Measurements from ENCODE around the gene TIRAP. TPM values are rescaled to one million over a fixed set of nuclear protein-coding genes. Genes with fewer than 3 reads are reported as not detected.
A peak's percentile ranks its signal among the peaks of the same experiment; 100 is the strongest.

The TIRAP gene, protein sequence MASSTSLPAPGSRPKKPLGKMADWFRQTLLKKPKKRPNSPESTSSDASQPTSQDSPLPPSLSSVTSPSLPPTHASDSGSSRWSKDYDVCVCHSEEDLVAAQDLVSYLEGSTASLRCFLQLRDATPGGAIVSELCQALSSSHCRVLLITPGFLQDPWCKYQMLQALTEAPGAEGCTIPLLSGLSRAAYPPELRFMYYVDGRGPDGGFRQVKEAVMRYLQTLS
- total RNA-seq (2022) (11.9 and 14.0 TPM in 2 replicates), Bru-seq, nascent RNA (percentile 68 among the genes with signal in this experiment), BruChase-seq, experiment 1, labeled RNA remaining after a 6-hour chase (percentile 70 among the genes with signal in this experiment), BruChase-seq, experiment 2, labeled RNA remaining after a 2-hour chase (percentile 69 among the genes with signal in this experiment)
- long read RNA-seq, partial matches to known transcripts, result 2 of 7 reads
- long read RNA-seq, other reads (novel, unspliced or antisense), result 5 of 7 reads

- Mint-ChIP-seq H3K9me3 (ENCODE audit: unreplicated experiment) (no peaks in the 10 kb centered on the region), H3K36me3 (ENCODE audit: insufficient read depth, unreplicated experiment) (peaks cover 7% of the 10 kb centered on the region), H3K4me3 (ENCODE audit: unreplicated experiment) (peak within 1 kb of the TSS; percentile 83), H3K4me1 (ENCODE audit: insufficient read depth, unreplicated experiment) (peaks cover 21% of the 10 kb centered on the region), H3K27me3 (ENCODE audit: insufficient read depth, unreplicated experiment) (no peaks in the 10 kb centered on the region), H3K27ac (ENCODE audit: low read depth, unreplicated experiment) (peak within 1 kb of the TSS; percentile 80)
- POLR2A ChIA-PET, result interaction anchor here (0.6 to 4.8 kb wide), 13 partner anchors 11 to 672 kb away, joined by 3 to 41 read pairs (median 3); partner anchors contain the start of genes DCPS, FAM118B, FOXRED1 and HYLS1
- no peak for TF ChIP-seq CTCF (IDR thresholded peaks at IDR 0.05; ENCODE audit: unreplicated experiment)
- intact Hi-C loops (cut with micrococcal nuclease), result no loop called here
- DNase-seq (ENCODE audit: unreplicated experiment), result peak; percentile 55
- no TSS peak for BruUV-seq (replicated peaks)
- CTCF ChIA-PET, result interaction anchor here (0.6 to 1.0 kb wide), 6 partner anchors 11 to 728 kb away, joined by 3 to 6 read pairs (median 4); no protein-coding TSS in a partner anchor
These were observed at the start of gene TIRAP for GRCh38 chr11:126282736-126283591. Gene TIRAP, plus strand, starts transcription at chr11:126283093. Its CDS starts 7,802 bp downstream, at chr11:126290895.

GRCh38 chr11:126233391-126233790 is 49.5 kb upstream of the TIRAP start:
- no peaks in the 10 kb centered on the region for H3K27me3 Mint-ChIP-seq (ENCODE audit: insufficient read depth, unreplicated experiment)
- POLR2A ChIA-PET, result no interaction called here
- H3K4me1 Mint-ChIP-seq (ENCODE audit: insufficient read depth, unreplicated experiment), result no peaks in the 10 kb centered on the region
- no peak overlapping the region for H3K27ac Mint-ChIP-seq (ENCODE audit: low read depth, unreplicated experiment)
- H3K4me3 Mint-ChIP-seq (ENCODE audit: unreplicated experiment), result no peak overlapping the region
- intact Hi-C loops (cut with micrococcal nuclease), result no loop called here
- CTCF ChIA-PET, result interaction anchor here (1.2 kb wide), 1 partner anchor 17 kb away, joined by 3 read pairs; no protein-coding TSS in a partner anchor
- no TSS peak for BruUV-seq (replicated peaks)
- no peaks in the 10 kb centered on the region for H3K9me3 Mint-ChIP-seq (ENCODE audit: unreplicated experiment)
- no peak for DNase-seq (ENCODE audit: unreplicated experiment)
- peaks cover 39% of the 10 kb centered on the region for H3K36me3 Mint-ChIP-seq (ENCODE audit: insufficient read depth, unreplicated experiment)
- no peak for TF ChIP-seq CTCF (IDR thresholded peaks at IDR 0.05; ENCODE audit: unreplicated experiment)

DNA sequence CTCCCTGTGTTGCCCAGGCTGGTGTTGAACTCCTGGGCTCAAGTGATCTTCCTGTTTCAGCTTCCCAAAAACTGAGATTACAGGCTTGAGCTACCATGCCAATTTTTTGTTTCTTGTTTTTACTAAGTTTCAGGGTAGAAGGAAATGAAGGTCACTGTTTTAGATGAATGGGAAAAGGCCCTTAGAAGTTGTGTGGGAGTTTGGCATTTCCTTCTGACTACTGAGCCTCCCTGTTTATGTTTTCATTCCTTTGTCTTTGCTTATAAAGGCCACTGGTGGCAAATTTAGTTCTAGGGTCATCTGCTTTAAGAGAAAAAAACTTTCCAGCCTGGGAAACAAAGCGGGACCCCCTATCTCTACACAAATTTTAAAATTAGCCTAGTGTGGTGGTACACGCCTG is 36.3 kb upstream of the TIRAP start:
- Mint-ChIP-seq H3K9me3 (ENCODE audit: unreplicated experiment) (no peaks in the 10 kb centered on the region), H3K36me3 (ENCODE audit: insufficient read depth, unreplicated experiment) (peaks cover 6% of the 10 kb centered on the region), H3K4me3 (ENCODE audit: unreplicated experiment) (no peak overlapping the region), H3K27me3 (ENCODE audit: insufficient read depth, unreplicated experiment) (no peaks in the 10 kb centered on the region), H3K27ac (ENCODE audit: low read depth, unreplicated experiment) (no peak overlapping the region), H3K4me1 (ENCODE audit: insufficient read depth, unreplicated experiment) (no peaks in the 10 kb centered on the region)
- CTCF ChIA-PET, result interaction anchor here (0.5 kb wide), 1 partner anchor 1911 kb away, joined by 3 read pairs; no protein-coding TSS in a partner anchor
- no peak for TF ChIP-seq CTCF (IDR thresholded peaks at IDR 0.05; ENCODE audit: unreplicated experiment)
- POLR2A ChIA-PET, result interaction anchor here (1.0 kb wide), 1 partner anchor 10 kb away, joined by 3 read pairs; no protein-coding TSS in a partner anchor
- BruUV-seq (replicated peaks), result no TSS peak
- intact Hi-C loops (cut with micrococcal nuclease), result no loop called here
- no peak for DNase-seq (ENCODE audit: unreplicated experiment)

GRCh38 chr11:126253265-126253664 is 29.6 kb upstream of the TIRAP start:
- peaks cover 30% of the 10 kb centered on the region for H3K36me3 Mint-ChIP-seq (ENCODE audit: insufficient read depth, unreplicated experiment)
- no peaks in the 10 kb centered on the region for H3K27me3 Mint-ChIP-seq (ENCODE audit: insufficient read depth, unreplicated experiment)
- no peaks in the 10 kb centered on the region for H3K9me3 Mint-ChIP-seq (ENCODE audit: unreplicated experiment)
- no peak for TF ChIP-seq CTCF (IDR thresholded peaks at IDR 0.05; ENCODE audit: unreplicated experiment)
- intact Hi-C loops (cut with micrococcal nuclease), result no loop called here
- DNase-seq (ENCODE audit: unreplicated experiment), result no peak
- POLR2A ChIA-PET, result no interaction called here
- no peak overlapping the region for H3K27ac Mint-ChIP-seq (ENCODE audit: low read depth, unreplicated experiment)
- CTCF ChIA-PET, result no interaction called here
- H3K4me1 Mint-ChIP-seq (ENCODE audit: insufficient read depth, unreplicated experiment), result no peaks in the 10 kb centered on the region
- H3K4me3 Mint-ChIP-seq (ENCODE audit: unreplicated experiment), result no peak overlapping the region
- BruUV-seq (replicated peaks), result no TSS peak

All from MCF 10A (cell line).